DOHH2 (cell line): ENCODE data around the gene TADA2B.

Experiments used
- CTCF ChIP-seq: fragments of 200-600 bp; sonication (generic); IDR thresholded peaks from one replicate; pipeline ENCODE4 v1.5.1; 2014; ENCODE audit warnings: antibody characterized with exemption, mild to moderate bottlenecking, low read depth, low read length; ENCODE audit not compliant: poor library complexity, severe bottlenecking
- EZH2phosphoT487 ChIP-seq: fragments of 200-600 bp; sonication (generic); IDR thresholded peaks from 2 replicates; pipeline ENCODE4 v1.6.1; 2017; ENCODE audit warnings: borderline replicate concordance, mild to moderate bottlenecking, antibody characterized with exemption, low read length, moderate library complexity, mixed read lengths

GRCh38 chr4:7042503-7043283 is 479 bp upstream of the TADA2B start:
- TF ChIP-seq CTCF (no peak), EZH2phosphoT487 (no peak)
